ENCODE results near the gene MAPK1.
"Not testable (repeated sequence)": the region's sequence is repeated elsewhere in the genome, so short reads cannot be mapped to it uniquely, and the experiment has no call there.

MAPK1 gene

GRCh38 chr22:21790359-21790758, 77.1 kb downstream of the MAPK1 start:
- DNase-seq: no peak

DNA sequence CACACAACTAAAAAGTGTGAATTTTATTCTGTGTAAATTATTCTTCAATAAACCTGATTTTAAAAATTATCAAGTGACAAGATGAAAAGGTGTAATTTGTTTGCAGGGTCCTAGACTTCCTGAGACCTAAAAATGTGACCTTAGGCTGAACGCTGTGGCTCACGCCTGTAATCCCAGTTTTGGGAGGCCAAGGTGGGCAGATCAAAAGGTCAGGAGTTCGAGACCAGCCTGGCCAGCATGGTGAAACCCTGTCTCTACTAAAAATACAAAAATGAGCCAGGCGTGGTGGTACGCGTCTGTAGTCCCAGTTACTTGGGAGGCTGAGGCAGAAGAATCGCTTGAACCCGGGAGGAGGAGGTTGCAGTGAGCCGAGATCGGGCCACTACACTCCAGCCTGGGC, 79.9 kb downstream of the MAPK1 start:
- not testable (repeated sequence) for DNase-seq

- no peak for DNase-seq
These were observed 87.2 kb downstream of the MAPK1 start for GRCh38 chr22:21780259-21780658.

GRCh38 chr22:21779444-21779843, 88.0 kb downstream of the MAPK1 start:
- DNase-seq: no peak

- no peak for DNase-seq
These were observed 88.6 kb downstream of the MAPK1 start for GRCh38 chr22:21778705-21779363.

GRCh38 chr22:21771631-21771976, 95.8 kb downstream of the MAPK1 start:
- DNase-seq: no peak

- DNase-seq: no peak
These were observed 99.0 kb downstream of the MAPK1 start for GRCh38 chr22:21768435-21768834.

GRCh38 chr22:21766691-21767462, 100.6 kb downstream of the MAPK1 start:
- DNase-seq: peak; percentile 61

GRCh38 chr22:21765909-21766529, 101.4 kb downstream of the MAPK1 start:
- no peak for DNase-seq

DNA sequence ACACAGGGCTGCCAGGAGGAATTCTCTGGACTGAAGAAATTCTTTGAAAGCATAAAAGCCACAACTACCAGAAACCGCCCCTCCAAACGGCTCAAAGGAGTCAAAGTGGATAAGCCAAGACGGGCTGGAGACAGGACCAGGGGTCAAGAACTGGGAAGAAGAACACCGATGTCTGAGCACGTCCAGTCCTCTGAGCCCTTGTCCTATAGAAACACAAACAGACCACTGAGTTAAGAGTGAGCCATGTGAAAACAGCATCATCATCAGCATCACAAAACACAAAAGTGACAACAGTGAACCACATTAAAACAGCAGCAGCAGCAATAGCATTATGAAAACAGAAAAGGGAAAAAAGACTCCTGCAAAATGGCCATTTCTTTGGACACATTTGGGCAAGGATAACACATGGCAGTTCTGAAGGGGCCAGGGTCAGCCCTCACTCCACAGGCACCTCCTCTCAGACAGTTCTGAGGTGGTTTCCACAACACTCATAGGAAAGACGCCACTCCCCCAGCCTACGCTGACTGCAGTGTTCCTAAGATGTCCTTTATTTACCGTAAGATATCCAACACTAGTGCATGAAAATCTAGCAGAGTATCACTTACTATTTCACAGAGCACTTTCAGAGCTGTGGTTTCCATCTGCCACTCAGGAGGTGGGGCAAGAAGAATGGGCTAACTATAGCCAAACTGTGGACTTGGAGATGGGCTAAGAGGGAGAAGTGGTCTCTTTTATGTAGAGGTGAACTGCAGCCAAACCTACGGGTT, 103.2 kb downstream of the MAPK1 start:
- no peak for DNase-seq

DNA sequence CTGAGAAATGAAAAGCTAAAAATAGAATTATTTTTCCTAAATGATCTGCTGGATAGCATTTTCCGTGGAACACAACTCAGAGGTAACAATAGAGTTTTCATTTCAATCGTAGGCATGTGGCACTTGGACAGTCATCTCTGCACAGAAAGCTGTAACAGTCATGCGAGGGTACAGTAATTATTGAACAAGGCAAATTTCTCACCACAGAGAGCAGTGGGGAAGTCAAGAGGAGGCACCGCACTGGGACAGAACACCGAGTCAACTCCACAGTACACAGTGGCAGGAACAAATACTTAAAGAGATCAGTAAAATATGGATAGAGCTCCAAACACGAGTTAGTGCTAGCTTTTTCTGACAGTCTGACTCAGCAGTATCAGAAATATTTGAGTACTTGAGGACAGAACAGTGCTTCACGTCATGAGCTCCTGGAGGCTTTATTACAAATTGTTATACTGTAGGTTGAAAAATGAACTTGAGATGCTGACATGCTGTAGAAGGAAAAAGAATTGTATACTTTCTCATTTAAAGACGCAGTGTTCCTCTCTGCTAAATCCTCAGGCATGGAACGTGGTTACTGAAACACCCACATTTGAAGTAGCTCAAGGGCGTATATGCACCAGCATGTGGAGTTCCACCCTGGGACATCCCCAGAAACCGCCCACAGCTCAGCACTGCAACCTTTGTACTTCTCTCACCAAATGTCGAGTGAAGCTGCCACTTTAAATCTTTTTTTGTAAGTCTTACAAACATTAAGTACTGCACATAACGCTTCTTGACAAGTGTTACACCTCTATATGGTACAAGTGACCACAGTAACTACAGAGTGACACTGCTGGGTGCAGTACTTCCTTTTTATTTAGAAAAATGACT, 104.5 kb downstream of the MAPK1 start:
- no peak for DNase-seq

DNA sequence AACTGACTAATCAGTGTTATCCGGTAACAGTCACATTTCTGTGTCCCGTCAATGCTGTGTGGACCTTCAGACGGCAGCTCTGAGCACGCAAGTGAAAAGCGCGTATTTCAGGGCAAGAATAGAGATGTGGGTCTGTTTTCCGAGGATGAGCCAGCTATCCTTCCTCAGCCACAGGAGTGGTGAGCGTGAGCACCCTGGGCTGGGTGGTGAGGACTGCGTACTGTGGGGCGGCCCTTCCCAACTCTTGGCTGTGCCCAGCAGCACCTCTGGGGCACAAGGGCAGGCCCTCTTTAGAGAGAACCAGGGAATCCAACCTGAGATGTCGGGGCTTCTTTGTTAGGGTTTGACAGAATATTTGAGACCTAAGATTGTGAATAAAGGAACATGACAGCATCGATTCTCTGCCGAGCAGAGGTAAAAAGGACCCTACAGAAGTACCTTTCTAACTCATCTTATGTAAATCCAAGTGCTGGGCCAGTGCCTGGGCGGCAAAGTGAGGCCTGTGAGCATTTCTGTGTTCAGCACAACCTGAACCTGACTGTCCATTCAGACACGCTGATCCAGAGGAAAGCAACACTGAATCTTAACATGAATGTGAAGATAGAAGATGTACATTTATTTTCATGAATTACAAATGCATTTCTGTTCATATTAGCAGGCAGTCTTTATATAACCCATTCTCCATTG, 105.3 kb downstream of the MAPK1 start:
- DNase-seq: no peak

GRCh38 chr22:21761086-21761485, 106.4 kb downstream of the MAPK1 start:
- no peak for DNase-seq

- no peak for DNase-seq
These were observed 106.8 kb downstream of the MAPK1 start for GRCh38 chr22:21760640-21761039.

DNA sequence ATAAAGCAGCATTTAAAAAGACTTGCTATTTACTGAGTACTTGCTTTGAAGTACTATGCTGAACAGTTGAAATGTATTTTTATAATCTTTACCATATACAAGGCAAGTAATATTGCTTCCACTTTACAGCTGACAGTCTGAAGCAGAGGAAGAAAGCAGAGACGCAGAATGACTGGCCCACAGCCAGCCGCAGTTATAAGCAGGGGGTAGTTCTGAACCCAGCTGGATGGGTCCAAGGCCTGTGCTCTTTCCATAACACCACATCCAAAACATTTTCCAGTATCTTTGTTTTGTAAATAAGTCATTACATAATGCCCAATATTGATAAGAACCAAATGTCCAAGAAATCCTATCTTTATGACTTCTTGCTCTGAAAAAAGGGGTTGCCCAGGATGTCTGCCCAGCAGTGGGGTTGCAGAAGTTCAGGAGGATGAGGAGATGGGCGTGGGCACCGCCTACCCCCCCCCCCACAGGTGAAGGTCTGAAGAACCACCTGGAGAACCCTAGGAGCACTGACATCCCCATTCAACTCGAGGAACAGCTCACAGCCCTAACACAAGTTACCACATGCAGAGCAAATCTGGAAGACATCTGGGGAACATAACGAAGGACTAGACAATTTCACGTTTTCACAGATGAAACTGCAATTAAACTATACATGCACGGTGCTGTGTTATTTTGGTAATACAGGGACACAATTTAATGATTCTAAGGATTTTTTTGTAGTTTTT, 107.6 kb downstream of the MAPK1 start:
- DNase-seq: no peak

DNA sequence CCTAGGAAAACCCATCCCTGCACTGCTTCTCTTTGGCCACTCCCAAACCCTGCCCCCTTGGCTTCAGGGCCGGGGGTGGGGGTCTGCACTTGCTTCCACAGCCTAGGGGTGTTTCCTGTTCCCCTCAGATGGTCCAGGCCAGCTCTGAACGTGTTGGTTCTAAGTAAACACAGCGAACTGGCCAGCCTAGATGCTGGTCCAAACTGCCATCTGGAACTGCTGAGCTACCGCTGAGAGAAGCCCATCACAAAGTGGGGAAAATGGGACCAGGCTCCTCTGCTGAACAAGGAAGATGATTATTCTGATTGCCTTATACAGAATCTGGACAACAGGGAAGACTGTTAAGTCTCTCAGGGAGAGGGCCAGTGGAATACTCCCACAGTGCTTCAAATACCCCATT, 108.4 kb downstream of the MAPK1 start:
- no peak for DNase-seq

GRCh38 chr22:21758091-21758864, 109.2 kb downstream of the MAPK1 start:
- no peak for DNase-seq

DNA sequence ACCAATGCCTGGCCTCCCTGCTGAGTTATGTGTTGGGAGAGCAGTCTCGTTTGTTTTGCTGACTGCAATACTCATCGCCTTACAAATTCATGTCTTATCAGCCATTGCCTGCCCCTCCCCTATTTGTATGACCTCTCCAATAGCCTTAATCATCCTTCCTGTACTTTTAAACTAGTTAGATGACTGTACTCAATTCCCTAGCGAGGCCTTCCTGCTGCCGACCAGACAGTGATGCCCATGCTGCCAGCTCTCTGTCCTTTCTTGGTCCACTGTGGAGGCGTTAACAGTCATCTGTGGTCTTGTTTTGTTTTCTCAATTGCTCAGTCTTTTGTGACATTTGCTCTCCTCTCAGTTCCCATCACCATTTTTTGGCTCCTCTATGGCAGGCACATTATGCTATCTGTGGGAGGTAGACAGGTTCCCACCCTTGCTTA, 111.6 kb downstream of the MAPK1 start:
- DNase-seq: no peak

GRCh38 chr22:21754523-21754922, 112.9 kb downstream of the MAPK1 start:
- no peak for DNase-seq
